Coronary artery (tissue), 2 donors: ENCODE data around the gene HOXA10.

Experiments used
- DNase-seq: peaks from one replicate; pipeline ENCODE4 v3.0.0-alpha.2; 2017; ENCODE audit warnings: low spot score
- H3K27ac ChIP-seq, 2 donors: fragments of 200-600 bp; sonication (generic); one replicate each; pipeline ENCODE4 v1.5.1; 2016 to 2019
- H3K4me3 ChIP-seq: fragments of 200-600 bp; sonication (generic); 2 replicates; pipeline ENCODE4 v1.5.1; 2016; ENCODE audit warnings: mild to moderate bottlenecking, moderate library complexity
- TF ChIP-seq, protein P1 (sequence below): fragments of 200-600 bp; sonication (generic); IDR thresholded peaks from one replicate; pipeline ENCODE4 v1.5.1; 2019; ENCODE audit warnings: antibody characterized with exemption

The HOXA10 gene

DNA sequence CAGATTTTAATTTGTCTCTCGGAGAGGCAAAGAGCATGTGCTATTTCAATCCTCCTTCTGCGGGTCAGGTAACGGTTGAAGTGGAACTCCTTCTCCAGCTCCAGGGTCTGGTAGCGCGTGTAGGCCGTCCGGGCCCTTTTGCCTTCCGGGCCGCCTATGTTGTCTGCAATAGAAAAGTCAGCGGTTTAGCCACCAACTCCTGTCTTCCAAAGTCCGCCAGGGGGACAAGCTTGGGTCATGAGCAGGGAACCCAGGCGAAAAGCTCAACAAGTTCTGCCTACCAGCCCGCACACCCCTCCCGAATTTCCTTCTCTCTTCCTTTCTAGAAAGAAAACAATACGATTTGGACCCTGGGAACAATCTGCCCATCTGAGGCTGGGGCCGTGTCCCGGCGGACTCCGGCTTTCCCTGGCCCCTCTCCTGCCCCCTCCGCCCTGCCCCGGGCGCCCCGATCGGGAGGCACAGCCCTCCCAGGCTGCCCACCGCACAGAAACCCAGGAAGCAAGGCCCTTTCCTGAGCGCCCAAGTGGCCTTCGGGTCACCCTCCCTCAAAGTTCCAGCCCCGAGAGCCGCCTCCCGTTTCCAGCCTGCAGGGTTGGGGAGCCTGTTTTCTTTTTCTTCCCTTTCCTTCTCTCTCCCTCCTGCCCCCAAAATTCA is 32.1 kb downstream of the HOXA10 start:
- Histone ChIP-seq H3K27ac (peak overlapping the region in 1 of 2 donors; percentile 16), H3K4me3 (peak overlapping the region; percentile 67)
- TF ChIP-seq, protein P1, sequence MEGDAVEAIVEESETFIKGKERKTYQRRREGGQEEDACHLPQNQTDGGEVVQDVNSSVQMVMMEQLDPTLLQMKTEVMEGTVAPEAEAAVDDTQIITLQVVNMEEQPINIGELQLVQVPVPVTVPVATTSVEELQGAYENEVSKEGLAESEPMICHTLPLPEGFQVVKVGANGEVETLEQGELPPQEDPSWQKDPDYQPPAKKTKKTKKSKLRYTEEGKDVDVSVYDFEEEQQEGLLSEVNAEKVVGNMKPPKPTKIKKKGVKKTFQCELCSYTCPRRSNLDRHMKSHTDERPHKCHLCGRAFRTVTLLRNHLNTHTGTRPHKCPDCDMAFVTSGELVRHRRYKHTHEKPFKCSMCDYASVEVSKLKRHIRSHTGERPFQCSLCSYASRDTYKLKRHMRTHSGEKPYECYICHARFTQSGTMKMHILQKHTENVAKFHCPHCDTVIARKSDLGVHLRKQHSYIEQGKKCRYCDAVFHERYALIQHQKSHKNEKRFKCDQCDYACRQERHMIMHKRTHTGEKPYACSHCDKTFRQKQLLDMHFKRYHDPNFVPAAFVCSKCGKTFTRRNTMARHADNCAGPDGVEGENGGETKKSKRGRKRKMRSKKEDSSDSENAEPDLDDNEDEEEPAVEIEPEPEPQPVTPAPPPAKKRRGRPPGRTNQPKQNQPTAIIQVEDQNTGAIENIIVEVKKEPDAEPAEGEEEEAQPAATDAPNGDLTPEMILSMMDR, result no peak
- peak; percentile 65 for DNase-seq

DNA sequence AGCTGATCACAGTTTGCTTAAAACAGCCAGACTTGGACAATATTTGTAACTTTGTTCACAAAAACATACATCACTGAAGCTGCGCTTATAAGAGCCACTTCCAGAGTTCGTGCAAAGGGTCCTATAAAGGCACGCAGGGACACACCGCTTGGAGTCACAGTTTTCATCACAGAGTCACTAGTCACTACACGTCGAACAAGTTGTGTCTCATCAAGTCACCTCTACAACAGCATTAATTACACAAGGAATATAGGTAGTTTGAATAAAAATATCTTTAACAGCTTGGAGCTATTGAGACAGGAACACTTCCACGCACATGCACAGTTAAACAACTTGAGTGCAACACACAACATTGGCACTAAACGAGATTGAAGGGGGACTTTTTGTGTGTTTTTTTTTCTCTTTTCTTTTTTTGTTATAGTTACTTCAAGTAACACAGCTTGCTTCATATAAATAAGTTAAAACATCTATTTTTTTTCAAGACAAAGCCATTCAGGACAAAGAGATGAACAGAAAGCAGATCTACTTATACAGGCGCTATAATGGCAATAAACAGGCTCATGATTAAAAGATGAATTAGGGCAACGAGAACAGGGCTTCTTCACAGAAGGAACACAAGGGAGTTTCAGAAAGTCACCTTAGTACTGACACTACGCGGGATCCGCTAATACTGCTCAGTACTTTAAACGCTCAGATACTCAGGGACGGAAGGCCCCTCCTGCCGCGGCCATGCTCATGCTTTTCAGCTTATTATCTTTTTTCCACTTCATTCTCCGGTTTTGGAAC is 32.8 kb downstream of the HOXA10 start:
- Histone ChIP-seq H3K27ac (peak overlapping the region in 1 of 2 donors; percentile 16), H3K4me3 (no peak overlapping the region)
- TF ChIP-seq, protein P1, result no peak
- peak; percentile 36 for DNase-seq

DNA sequence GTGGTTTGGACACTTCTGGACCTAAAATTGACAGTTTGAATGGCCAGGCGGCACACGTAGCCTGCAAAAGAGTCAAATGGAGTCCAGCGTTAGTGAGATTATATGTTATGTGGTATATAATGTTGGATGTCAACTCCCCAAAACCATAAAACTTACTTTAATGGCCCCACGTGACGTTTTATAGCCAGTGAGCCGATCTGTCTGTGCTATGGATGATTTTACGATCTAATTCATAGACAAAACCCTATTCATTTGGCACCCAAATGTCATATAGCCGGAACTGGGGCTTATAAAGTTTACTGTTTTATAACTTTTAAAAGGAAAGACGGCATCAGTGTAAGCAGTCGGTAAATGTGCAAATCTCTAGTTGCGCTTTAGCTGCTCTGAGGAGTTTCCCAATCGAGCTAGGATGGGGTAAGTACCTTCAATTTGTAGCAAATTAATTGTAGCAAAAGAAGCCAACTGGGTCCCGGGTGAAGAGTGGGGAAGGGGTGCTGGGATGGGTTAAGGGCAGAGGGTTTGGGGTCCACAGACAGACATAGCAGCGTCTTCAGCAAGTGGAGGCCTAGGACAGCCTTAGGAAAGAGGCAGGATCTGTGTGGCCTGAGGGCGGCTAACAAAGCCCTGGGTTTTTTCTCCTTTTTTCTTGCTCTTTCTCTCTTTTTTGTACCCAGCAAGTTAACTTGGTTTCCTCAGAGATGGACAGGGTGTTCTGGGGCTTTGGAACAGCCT is 33.8 kb downstream of the HOXA10 start:
- TF ChIP-seq, protein P1, result no peak
- no peak overlapping the region for H3K27ac ChIP-seq
- no peak for DNase-seq
- H3K4me3 ChIP-seq, result no peak overlapping the region

DNA sequence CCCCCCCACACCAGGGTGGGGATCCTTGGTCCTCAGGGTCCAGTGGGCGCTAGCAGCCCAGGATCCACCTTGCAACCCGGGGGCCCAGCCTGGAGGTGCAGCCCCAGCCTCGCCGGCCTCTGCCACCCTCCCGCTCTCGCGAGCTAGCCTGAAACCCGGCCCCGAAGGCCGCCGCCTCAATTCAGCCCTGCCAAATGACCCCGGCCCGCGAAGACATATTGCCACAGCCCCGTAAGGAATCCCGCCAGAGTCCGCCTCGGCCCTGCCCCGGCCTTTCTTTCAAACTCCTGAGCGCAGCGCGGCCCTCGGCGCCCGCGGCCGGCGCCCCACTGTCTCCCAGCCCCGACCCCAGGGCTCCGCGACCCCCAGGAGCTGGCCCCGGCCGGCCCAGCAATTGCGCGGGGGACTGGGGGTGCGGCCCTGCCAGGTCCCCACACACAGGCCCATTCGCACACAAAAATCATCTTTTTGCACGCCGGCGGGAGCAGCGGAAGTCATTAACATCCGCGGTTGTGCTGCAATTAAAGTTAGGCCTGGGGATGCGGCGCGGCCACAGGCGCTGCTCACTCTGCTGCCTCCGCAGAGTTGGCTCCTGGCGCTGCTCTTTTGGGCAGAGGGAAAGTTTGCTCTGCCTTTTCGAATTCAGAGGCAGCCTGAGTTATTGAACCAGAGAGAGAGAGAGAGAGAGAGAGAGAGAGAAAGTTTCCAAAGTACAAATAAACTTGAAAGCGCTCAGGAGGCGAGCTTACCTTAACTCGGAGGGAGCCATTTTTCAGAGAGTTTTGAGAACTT is 34.6 kb downstream of the HOXA10 start:
- H3K27ac ChIP-seq, result no peak overlapping the region
- peak; percentile 24 for DNase-seq
- no peak overlapping the region for H3K4me3 ChIP-seq
- TF ChIP-seq, protein P1, result no peak

DNA sequence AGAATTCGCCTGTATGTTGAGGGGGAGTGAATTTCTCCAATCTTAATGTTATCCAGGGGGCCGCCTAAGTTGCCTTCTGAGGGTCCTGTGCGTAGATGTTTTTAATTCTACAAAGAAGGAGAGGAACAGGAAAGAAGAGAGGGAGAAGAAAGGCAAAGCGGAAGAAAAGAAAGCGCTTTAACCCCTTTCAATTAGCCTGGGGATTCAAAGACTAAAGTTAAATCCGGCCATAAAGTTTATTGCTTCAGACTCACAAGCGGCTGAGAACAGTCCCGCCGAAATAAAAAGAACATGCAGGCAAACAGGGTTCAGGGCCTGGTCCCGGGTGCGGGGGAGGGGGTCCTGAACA is 35.2 kb downstream of the HOXA10 start:
- Histone ChIP-seq H3K27ac (no peak overlapping the region), H3K4me3 (no peak overlapping the region)
- TF ChIP-seq, protein P1, result no peak
- no peak for DNase-seq

DNA sequence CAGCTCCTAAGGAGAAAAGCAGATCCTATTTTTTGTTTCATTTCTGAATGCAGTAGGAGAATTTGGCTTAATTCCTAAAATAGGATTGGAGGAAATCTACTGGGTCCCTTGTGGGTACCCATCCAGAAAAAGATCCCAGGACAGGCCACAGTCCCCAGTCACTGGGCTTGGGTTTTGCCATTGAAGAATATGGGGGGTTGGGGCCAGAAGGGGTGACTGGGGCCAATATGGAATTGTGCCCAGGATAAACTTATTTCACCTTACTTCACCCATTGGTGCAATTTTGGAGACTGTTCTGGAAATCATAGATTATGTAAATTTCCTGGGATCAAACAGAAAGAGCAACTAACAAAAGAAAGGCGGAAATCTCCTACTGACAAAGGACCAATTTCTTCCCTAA is 35.6 kb downstream of the HOXA10 start:
- no peak overlapping the region for H3K4me3 ChIP-seq
- TF ChIP-seq, protein P1, result no peak

More for the DNA sequence above, 35.6 kb downstream of the HOXA10 start:
- no peak for DNase-seq
- H3K27ac ChIP-seq, result no peak overlapping the region
